ENCODE results near the gene ADIG. TPM values are rescaled to one million over a fixed set of nuclear protein-coding genes. Genes with fewer than 3 reads are reported as not detected.

The ADIG gene
- total and polyA plus RNA-seq, 2 of the 13 experiments (the other 11 are each of a cell fraction or from before 2014, with no cell fraction given), result 0.15 TPM; not detected in 1

- TF ChIP-seq CEBPZ (IDR thresholded peaks at IDR 0.05; ENCODE audit: low read length) (no peak), PBX3 (CRISPR knock-in tag; IDR thresholded peaks at IDR 0.05; ENCODE audit: borderline replicate concordance) (no peak), MEF2D (CRISPR knock-in tag; IDR thresholded peaks at IDR 0.05) (peak; percentile 92), ATAD3A (CRISPR knock-in tag; IDR thresholded peaks at IDR 0.05) (no peak), TAF15 (IDR thresholded peaks at IDR 0.05; ENCODE audit: low read depth, low read length, poor library complexity, severe bottlenecking) (no peak), SP5 (CRISPR knock-in tag; IDR thresholded peaks at IDR 0.05; ENCODE audit: borderline replicate concordance, low read depth) (peak; percentile 90), HHEX (CRISPR knock-in tag; IDR thresholded peaks at IDR 0.05) (peak; percentile 99), TRIM22 (IDR thresholded peaks at IDR 0.05) (no peak), ZNF274 (CRISPR knock-in tag; IDR thresholded peaks at IDR 0.05) (no peak), ATF3 (CRISPR knock-in tag; IDR thresholded peaks at IDR 0.05) (peak; percentile 91), BRF2 (CRISPR knock-in tag; IDR thresholded peaks at IDR 0.05) (no peak), STAT6 (CRISPR knock-in tag; IDR thresholded peaks at IDR 0.05; ENCODE audit: borderline replicate concordance) (no peak; the same call in 1 of the 2 replicates), THAP7 (CRISPR knock-in tag; IDR thresholded peaks at IDR 0.05) (no peak), KDM2A (CRISPR knock-in tag; IDR thresholded peaks at IDR 0.05; ENCODE audit: borderline replicate concordance, low read depth) (peak; percentile 69; the same call in 1 of the 2 replicates), ZNF761 (CRISPR knock-in tag; conservative IDR thresholded peaks at IDR 0.05) (peak; percentile 75; the same call in 1 of the 2 replicates), PRDM4 (CRISPR knock-in tag; IDR thresholded peaks at IDR 0.05; ENCODE audit: borderline replicate concordance) (no peak)
These were observed 23.9 kb downstream of the ADIG start (continued) for GRCh38 chr20:38604873-38605303.

Measured in HepG2 (cell line).